GM12872 (cell line): ENCODE measurements around the gene ARHGEF35.

ENCODE experiments used
- TF ChIP-seq, protein P1 (sequence below): IDR thresholded peaks from 3 replicates; pipeline ENCODE4 v1.5.1; 2011; ENCODE audit warnings: low read depth, mild to moderate bottlenecking, low read length, moderate library complexity; ENCODE audit not compliant: insufficient read depth

ARHGEF35 gene

DNA sequence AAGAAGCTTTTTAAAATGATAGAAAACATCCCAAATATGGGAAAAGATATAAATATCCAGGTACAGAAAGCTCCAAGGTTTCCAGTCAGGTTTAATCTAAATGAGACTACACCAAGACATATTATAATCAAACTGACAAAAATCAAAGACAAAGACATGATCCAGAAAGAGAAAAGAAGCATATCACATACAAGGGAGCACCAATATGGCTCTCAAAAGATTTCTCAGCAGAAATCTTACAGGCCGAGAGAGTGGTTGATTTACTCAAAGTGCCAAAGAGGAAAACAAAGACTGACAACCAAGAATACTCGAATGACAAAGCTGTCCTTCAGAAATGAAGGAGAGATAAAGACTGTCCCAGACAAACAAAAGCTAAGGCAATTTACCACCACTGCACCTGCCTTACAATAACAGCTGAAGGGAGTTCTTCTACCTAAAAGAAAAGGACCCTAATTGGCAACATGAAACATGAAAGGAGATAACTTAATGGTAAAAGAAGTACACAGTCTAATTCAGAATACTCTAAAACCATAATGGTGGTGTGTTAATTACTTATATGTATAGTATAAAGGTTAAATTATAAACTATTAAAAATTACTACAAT is 47.3 kb downstream of the ARHGEF35 start:
- TF ChIP-seq, protein P1, sequence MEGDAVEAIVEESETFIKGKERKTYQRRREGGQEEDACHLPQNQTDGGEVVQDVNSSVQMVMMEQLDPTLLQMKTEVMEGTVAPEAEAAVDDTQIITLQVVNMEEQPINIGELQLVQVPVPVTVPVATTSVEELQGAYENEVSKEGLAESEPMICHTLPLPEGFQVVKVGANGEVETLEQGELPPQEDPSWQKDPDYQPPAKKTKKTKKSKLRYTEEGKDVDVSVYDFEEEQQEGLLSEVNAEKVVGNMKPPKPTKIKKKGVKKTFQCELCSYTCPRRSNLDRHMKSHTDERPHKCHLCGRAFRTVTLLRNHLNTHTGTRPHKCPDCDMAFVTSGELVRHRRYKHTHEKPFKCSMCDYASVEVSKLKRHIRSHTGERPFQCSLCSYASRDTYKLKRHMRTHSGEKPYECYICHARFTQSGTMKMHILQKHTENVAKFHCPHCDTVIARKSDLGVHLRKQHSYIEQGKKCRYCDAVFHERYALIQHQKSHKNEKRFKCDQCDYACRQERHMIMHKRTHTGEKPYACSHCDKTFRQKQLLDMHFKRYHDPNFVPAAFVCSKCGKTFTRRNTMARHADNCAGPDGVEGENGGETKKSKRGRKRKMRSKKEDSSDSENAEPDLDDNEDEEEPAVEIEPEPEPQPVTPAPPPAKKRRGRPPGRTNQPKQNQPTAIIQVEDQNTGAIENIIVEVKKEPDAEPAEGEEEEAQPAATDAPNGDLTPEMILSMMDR: no peak

DNA sequence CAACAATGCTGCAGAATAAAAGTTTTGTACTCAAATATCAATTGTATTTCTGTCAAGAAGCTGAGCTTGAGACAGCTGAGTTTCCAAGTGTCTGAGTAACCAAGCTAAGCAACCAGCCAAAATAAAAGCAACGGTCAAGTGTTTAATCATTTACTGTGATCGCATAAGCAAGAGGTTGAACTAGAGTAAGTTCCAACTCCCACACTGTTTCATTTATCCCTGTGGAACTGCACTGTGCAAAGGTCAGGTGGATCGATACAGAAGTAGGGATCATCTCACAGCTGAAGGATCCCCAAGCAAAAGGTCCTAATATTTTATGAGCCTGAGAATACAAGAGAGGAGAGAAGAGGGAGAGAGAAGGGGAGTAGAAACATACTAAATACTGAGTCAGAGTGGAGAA is 51.2 kb downstream of the ARHGEF35 start:
- TF ChIP-seq, protein P1: no peak

DNA sequence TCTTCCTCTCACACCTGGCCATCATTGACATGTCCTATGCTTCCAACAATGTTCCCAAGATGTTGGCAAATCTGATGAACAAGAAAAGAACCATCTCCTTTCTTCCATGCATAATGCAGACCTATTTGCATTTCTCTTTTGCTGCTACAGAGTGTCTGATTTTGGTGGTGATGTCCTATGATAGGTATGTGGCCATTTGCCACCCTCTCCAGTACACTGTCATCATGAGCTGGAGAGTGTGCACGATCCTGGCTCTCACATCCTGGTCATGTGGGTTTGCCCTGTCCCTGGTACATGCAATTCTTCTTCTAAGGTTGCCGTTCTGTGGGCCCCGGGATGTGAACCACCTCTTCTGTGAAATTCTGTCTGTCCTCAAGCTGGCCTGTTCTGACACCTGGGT is 53.4 kb downstream of the ARHGEF35 start:
- TF ChIP-seq, protein P1: no peak

DNA sequence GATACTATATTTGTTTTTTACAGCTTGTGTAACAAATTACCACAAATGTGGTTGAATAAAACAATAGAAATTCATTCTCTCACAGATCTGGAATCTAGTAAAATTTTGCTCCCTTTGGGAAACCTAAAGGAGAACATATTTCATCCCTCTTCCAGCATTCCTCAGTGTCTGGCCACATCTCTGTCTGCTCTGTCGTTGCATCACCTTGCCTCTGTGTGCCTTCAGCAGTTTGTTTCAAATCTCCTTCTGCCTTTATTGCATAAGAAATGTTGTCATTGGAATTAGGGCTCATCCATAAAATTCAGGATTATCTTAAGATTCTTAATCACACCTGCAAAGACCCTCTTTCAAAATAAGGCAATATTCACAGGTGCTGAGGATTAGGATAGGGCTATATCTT is 58.1 kb downstream of the ARHGEF35 start:
- TF ChIP-seq, protein P1: no peak
